A549 (cell line): Measurements from ENCODE around the gene SETX. TPM values are rescaled to one million over a fixed set of nuclear protein-coding genes. Genes with fewer than 3 reads are reported as not detected.

Experiments used
- ATAC-seq, 2 experiments: fragments of 200-7000 bp in 1 of 2; fragments of >200 bp in 1 of 2; cut with Nextera tagmentation in 1 of 2; cut with Tn5 transposase in 1 of 2; 3 replicates each; pipeline versions ENCODE4 v1.8.0 to v1.9.1; 2018 to 2020; ENCODE audit warnings: mild to moderate bottlenecking in 1 of 2, moderate library complexity in 1 of 2
- CTCF ChIA-PET: fragments of 300-600 bp; sonication (Branson Sonifier 250); formaldehyde crosslinking; extraction: SDS; loops from one replicate; lab custom pipeline; 2021; ENCODE audit warnings: antibody characterized with exemption, inconsistent platforms; lab: Yijun Ruan, JAX
- POLR2A ChIA-PET: fragments of 350-600 bp; formaldehyde crosslinking; extraction: SDS; loops from one replicate; lab custom pipeline; 2021; ENCODE audit warnings: antibody characterized with exemption, inconsistent platforms; lab: Yijun Ruan, JAX
- DNase-seq, 2 experiments: peaks; one replicate each; pipeline versions ENCODE4 v3.0.0 to v3.0.0-alpha.2; 2011 to 2016; ENCODE audit warnings: low read depth in 1 of 2, low spot score in 1 of 2
- FAIRE-seq: peaks from 2 replicates; lab custom pipeline; 2011; peaks lifted over from hg19 to GRCh38; lab: Jason Lieb, UNC
- H3K27ac ChIP-seq, 2 experiments: fragments of >200 bp; sonication (Bioruptor Twin); formaldehyde crosslinking; 3 replicates each; pipeline ENCODE4 v1.5.1; 2016 to 2017
- H3K4me1 ChIP-seq: fragments of >200 bp; sonication (Bioruptor Twin); formaldehyde crosslinking; 3 replicates; pipeline ENCODE4 v1.6.1; 2016
- H3K4me2 ChIP-seq: fragments of >200 bp; sonication (Bioruptor Twin); formaldehyde crosslinking; 3 replicates; pipeline ENCODE4 v1.6.1; 2016
- H3K4me3 ChIP-seq: fragments of >200 bp; sonication (Bioruptor Twin); formaldehyde crosslinking; 3 replicates; pipeline ENCODE4 v1.5.1; 2016
- H3K9me3 ChIP-seq: fragments of >200 bp; sonication (Bioruptor Twin); formaldehyde crosslinking; 3 replicates; pipeline ENCODE4 v1.6.1; 2016
- BHLHE40 ChIP-seq: IDR thresholded peaks from 2 replicates; pipeline ENCODE4 v1.6.1; 2012; ENCODE audit warnings: low read depth, low read length, inconsistent platforms
- CBX2 ChIP-seq: fragments of 200-600 bp; sonication (generic); IDR thresholded peaks from 2 replicates; pipeline ENCODE4 v1.6.1; 2016; ENCODE audit warnings: low read depth, mild to moderate bottlenecking, borderline replicate concordance
- CBX8 ChIP-seq: fragments of 200-600 bp; sonication (generic); IDR thresholded peaks from 2 replicates; pipeline ENCODE4 v1.6.1; 2016
- CEBPB ChIP-seq, 2 experiments: fragments of >200 bp in 1 of 2; sonication (Bioruptor Twin) in 1 of 2; formaldehyde crosslinking in 1 of 2; IDR thresholded peaks; 2 replicates each; pipeline ENCODE4 v1.6.1; 2012 to 2016
- CHD2 ChIP-seq: fragments of 150-350 bp; IDR thresholded peaks from 2 replicates; pipeline ENCODE4 v1.6.1; 2014; ENCODE audit warnings: low read length; ENCODE audit not compliant: partially characterized antibody
- CHD4 ChIP-seq: fragments of 200-600 bp; sonication (generic); IDR thresholded peaks from 2 replicates; pipeline ENCODE4 v1.6.1; 2016; ENCODE audit warnings: antibody characterized with exemption, mild to moderate bottlenecking, borderline replicate concordance
- EHF ChIP-seq: fragments of 250-450 bp; sonication (Bioruptor Pico); IDR thresholded peaks from 2 replicates; pipeline ENCODE4 v1.5.0; 2020; ENCODE audit warnings: mild to moderate bottlenecking
- EHMT2 ChIP-seq: fragments of 200-600 bp; sonication (generic); IDR thresholded peaks from 2 replicates; pipeline ENCODE4 v1.6.1; 2016; ENCODE audit warnings: antibody characterized with exemption, low read depth, mild to moderate bottlenecking, moderate library complexity
- ESRRA ChIP-seq: fragments of 150-350 bp; IDR thresholded peaks from 2 replicates; pipeline ENCODE4 v1.6.1; 2014; ENCODE audit warnings: mild to moderate bottlenecking, low read length, borderline replicate concordance
- FOSL2 ChIP-seq, 2 experiments: fragments of 450-650 bp in 1 of 2; fragments of >200 bp in 1 of 2; sonication (Bioruptor Twin) in 1 of 2; formaldehyde crosslinking; IDR thresholded peaks; 2 replicates each; pipeline versions ENCODE4 v1.5.0 to v1.6.1; 2016 to 2020; ENCODE audit warnings: mild to moderate bottlenecking in 1 of 2, moderate library complexity in 1 of 2
- FOXS1 ChIP-seq: fragments of 250-450 bp; sonication (Bioruptor Pico); IDR thresholded peaks from 2 replicates; pipeline ENCODE4 v1.5.0; 2020; ENCODE audit warnings: mild to moderate bottlenecking, moderate library complexity
- JUN ChIP-seq, 2 experiments: fragments of >200 bp; sonication (Bioruptor Twin); formaldehyde crosslinking; IDR thresholded peaks; 2 replicates in 1 of 2; 3 replicates in 1 of 2; pipeline ENCODE4 v1.6.1; 2016 to 2017
- JUNB ChIP-seq: fragments of >200 bp; sonication (Bioruptor Twin); formaldehyde crosslinking; IDR thresholded peaks from 2 replicates; pipeline ENCODE4 v1.6.1; 2016
- MAFK ChIP-seq: fragments of 450-650 bp; IDR thresholded peaks from 2 replicates; pipeline ENCODE4 v1.6.1; 2014; ENCODE audit not compliant: partially characterized antibody
- MAZ ChIP-seq: fragments of 150-350 bp; IDR thresholded peaks from 2 replicates; pipeline ENCODE4 v1.6.1; 2014; ENCODE audit warnings: antibody characterized with exemption, low read depth, low read length, borderline replicate concordance
- NFE2L2 ChIP-seq: fragments of 150-350 bp; conservative IDR thresholded peaks from 2 replicates; pipeline ENCODE4 v1.6.1; 2014; ENCODE audit warnings: low read length
- NPAS2 ChIP-seq: fragments of 250-450 bp; sonication (Bioruptor Pico); IDR thresholded peaks from 2 replicates; pipeline ENCODE4 v1.8.0; 2022; ENCODE audit warnings: mild to moderate bottlenecking, moderate library complexity, borderline replicate concordance
- POLR2A ChIP-seq: IDR thresholded peaks from 2 replicates; pipeline ENCODE4 v1.6.1; 2012; ENCODE audit warnings: mild to moderate bottlenecking, low read length
- POLR2AphosphoS2 ChIP-seq: conservative IDR thresholded peaks from 2 replicates; pipeline ENCODE4 v1.6.1; 2012; ENCODE audit warnings: low read length, improper control_type of control experiment, inconsistent platforms
- TFCP2L1 ChIP-seq: fragments of 250-450 bp; sonication (Bioruptor Pico); IDR thresholded peaks from 2 replicates; pipeline ENCODE4 v1.5.0; 2021; ENCODE audit warnings: mild to moderate bottlenecking
- ZC3H11A ChIP-seq: fragments of 450-650 bp; IDR thresholded peaks from 2 replicates; pipeline ENCODE4 v1.6.1; 2014; ENCODE audit warnings: antibody characterized with exemption, mild to moderate bottlenecking
- ZNF302 ChIP-seq: fragments of 250-450 bp; sonication (Bioruptor Pico); IDR thresholded peaks from 2 replicates; pipeline ENCODE4 v1.9.0; 2021; ENCODE audit warnings: inconsistent platforms, mild to moderate bottlenecking, moderate library complexity
- ZSCAN20 ChIP-seq: fragments of 250-450 bp; sonication (Bioruptor Pico); IDR thresholded peaks from 2 replicates; pipeline ENCODE4 v1.8.0; 2022; ENCODE audit warnings: mild to moderate bottlenecking, moderate library complexity
- WGBS: methylation state at CpG from one replicate; pipeline ENCODE4 v1.1.6; 2017; ENCODE audit errors: missing lambda C conversion rate; 5-methylcytosine and 5-hydroxymethylcytosine counted together
- polyA plus RNA-seq, 4 experiments: library from polyadenylated mRNA; depleted of rRNA in 3 of 4; stranded (reverse); fragments of >200 nt; fragmentation: RNase III in 1 of 4; extraction: RNeasy Plus Mini Kit Qiagen cat#74134 plus additional on column Dnase treatment in 1 of 4; gene quantifications; 2 replicates in 3 of 4; 3 replicates in 1 of 4; pipeline ENCODE4 v1.2.3, GENCODE V29; 2011 to 2017
- TF ChIP-seq, protein P1 (sequence below): IDR thresholded peaks from 2 replicates; pipeline ENCODE4 v1.6.1; 2012; ENCODE audit warnings: low read depth, borderline replicate concordance
- TF ChIP-seq, protein P2 (sequence below): fragments of 250-450 bp; sonication (Bioruptor Pico); IDR thresholded peaks from 2 replicates; pipeline ENCODE4 v1.5.0; 2021; ENCODE audit warnings: mild to moderate bottlenecking, moderate library complexity, borderline replicate concordance
- TF ChIP-seq, protein P3 (sequence below): fragments of >200 bp; sonication (Bioruptor Twin); formaldehyde crosslinking; IDR thresholded peaks from 3 replicates; pipeline ENCODE4 v1.6.1; 2016

The SETX gene
- polyA plus RNA-seq, 2 of the 4 experiments (the other 2 are of a cell fraction), result 14.7 to 34.3 TPM

DNA sequence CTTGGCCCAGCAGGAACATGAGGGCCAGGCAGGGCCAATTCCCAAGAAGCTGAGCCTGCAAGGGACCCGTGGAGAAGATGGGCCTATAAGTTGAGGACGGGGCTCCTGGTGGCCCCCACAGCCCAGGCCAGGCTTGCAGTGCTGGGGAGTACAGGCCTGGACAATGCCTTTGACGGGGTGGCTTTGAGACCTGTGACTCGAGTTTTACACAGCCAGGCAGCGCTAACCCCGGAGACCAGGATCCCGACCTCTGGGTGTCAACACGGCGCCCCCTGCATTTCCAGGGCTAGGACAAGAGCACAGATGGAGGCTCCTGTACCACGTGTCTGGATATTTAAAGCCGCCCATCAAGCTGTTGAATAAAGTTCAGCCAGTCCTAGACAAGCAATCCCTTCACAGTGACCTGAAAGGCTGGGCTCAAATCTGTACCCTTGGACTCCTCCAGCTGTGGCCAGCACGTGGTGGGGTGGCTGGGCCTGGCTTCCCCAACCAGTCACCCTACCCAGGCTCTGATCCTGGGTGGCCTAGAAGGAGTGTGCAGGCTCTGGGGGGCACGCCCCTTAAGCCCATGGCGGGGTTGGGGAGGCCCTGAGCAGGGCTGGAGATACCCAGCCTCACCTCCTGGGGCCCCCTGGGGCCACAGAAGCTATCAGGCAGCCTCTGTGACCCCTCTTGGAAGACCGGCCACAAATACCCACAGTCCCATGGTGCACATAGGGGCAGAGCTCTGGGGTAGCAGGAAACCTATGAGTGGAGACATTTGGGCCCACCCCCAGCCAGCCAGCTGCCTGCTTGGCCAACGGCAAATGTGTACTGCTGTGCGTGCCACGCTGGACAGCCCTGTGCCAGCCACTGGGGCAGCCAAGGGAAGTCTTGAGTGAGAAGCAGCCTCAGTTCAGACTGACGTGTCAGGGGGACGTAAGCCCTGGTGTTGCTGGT is 104.2 kb downstream of the SETX start:
- ChIA-PET CTCF (interaction anchor here (1.4 to 12.7 kb wide), 5 partner anchors 13 to 489 kb away, joined by 4 to 263 read pairs (median 62); no protein-coding TSS in a partner anchor), POLR2A (no interaction called here)
- peaks cover 16% of the 10 kb centered on the region; the same call in 2 of the 3 replicates for H3K9me3 ChIP-seq
- no peaks in the 10 kb centered on the region for H3K4me1 ChIP-seq
- no peak for DNase-seq
- no peak for FAIRE-seq
- no peak overlapping the region for H3K4me3 ChIP-seq
- H3K27ac ChIP-seq, result no peak overlapping the region
- no peak for TF ChIP-seq CHD2
- no peak for TF ChIP-seq TFCP2L1 (CRISPR knock-in tag)
- no peak for TF ChIP-seq JUN (IDR thresholded peaks at IDR 0.05)
- no peak for TF ChIP-seq MAFK
- TF ChIP-seq JUNB, result no peak
- TF ChIP-seq NFE2L2, result no peak
- TF ChIP-seq, protein P1, sequence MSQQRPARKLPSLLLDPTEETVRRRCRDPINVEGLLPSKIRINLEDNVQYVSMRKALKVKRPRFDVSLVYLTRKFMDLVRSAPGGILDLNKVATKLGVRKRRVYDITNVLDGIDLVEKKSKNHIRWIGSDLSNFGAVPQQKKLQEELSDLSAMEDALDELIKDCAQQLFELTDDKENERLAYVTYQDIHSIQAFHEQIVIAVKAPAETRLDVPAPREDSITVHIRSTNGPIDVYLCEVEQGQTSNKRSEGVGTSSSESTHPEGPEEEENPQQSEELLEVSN, result no peak
- H3K4me2 ChIP-seq, result no peak overlapping the region
- WGBS, result 80% methylated on average over 14 of the region's 20 CpGs
- ATAC-seq, result no peak

DNA sequence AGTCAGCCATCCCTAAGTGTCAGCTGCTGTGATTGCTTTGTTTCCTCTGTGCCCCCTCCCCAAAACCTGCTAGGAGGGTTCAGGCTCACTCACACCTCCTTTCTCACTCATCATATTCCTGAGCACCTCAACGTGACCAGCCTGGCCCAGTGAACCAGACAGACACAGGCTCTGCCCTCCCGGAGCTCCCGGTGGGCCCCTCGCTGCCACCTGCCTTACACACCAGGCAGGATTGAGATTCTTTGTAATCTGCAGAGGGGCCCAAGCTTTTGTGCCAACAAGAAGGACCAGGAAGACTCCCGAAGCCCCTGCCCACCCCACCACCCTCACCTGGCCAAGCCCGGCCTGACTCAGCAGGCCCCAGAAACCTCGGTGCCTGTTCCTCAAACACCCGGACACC is 105.1 kb downstream of the SETX start:
- POLR2A ChIA-PET, result no interaction called here
- Histone ChIP-seq H3K4me3 (no peak overlapping the region), H3K4me2 (no peak overlapping the region), H3K9me3 (peaks cover 16% of the 10 kb centered on the region; the same call in 2 of the 3 replicates), H3K4me1 (no peaks in the 10 kb centered on the region), H3K27ac (no peak overlapping the region)
- DNase-seq (no peak), FAIRE-seq (no peak), ATAC-seq (no peak)
- CTCF ChIA-PET, result interaction anchor here (1.4 to 12.7 kb wide), 5 partner anchors 9 to 488 kb away, joined by 4 to 263 read pairs (median 62); no protein-coding TSS in a partner anchor
- 79% methylated on average over 5 of the region's 8 CpGs for WGBS
- TF ChIP-seq CBX8 (no peak), POLR2A (no peak), ZSCAN20 (CRISPR knock-in tag) (no peak), ESRRA (no peak), NFE2L2 (no peak), NPAS2 (no peak), EHMT2 (no peak), POLR2AphosphoS2 (no peak), CEBPB (IDR thresholded peaks at IDR 0.05) (no peak), EHF (no peak), FOSL2 (IDR thresholded peaks at IDR 0.05) (no peak), FOSL2 (CRISPR knock-in tag; IDR thresholded peaks at IDR 0.05) (no peak), CHD4 (no peak)
- TF ChIP-seq, protein P2, sequence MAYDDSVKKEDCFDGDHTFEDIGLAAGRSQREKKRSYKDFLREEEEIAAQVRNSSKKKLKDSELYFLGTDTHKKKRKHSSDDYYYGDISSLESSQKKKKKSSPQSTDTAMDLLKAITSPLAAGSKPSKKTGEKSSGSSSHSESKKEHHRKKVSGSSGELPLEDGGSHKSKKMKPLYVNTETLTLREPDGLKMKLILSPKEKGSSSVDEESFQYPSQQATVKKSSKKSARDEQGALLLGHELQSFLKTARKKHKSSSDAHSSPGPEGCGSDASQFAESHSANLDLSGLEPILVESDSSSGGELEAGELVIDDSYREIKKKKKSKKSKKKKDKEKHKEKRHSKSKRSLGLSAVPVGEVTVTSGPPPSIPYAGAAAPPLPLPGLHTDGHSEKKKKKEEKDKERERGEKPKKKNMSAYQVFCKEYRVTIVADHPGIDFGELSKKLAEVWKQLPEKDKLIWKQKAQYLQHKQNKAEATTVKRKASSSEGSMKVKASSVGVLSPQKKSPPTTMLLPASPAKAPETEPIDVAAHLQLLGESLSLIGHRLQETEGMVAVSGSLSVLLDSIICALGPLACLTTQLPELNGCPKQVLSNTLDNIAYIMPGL (CRISPR knock-in tag), result no peak
- TF ChIP-seq, protein P1, result no peak

DNA sequence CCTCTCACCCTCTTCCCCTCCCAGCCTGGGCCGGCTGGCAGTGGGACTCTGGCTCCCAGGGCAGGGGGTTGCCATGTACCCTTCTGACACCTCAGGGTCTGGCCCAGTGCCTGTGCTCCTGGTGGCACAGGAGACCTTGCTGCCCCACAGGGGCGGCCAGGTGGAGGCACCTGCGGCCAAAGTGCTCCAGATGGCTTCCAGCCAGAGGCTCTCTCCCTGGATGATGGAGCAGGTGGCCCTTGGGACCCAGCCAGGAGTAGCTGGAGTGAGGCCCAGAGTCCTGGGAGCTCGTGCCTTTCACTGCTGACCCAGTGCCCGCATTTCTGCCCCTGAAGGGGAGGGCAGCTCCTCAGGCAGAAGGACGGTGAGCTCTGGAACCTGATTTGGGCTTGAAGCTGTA is 105.7 kb downstream of the SETX start:
- 85% methylated on average over 3 of the region's 6 CpGs for WGBS
- no peak for DNase-seq
- ChIA-PET CTCF (interaction anchor here (1.2 to 12.7 kb wide), 5 partner anchors 10 to 487 kb away, joined by 3 to 263 read pairs (median 62); no protein-coding TSS in a partner anchor), POLR2A (no interaction called here)
- no peak for FAIRE-seq
- ATAC-seq, result no peak
- Histone ChIP-seq H3K4me3 (no peak overlapping the region), H3K9me3 (peaks cover 16% of the 10 kb centered on the region; the same call in 2 of the 3 replicates), H3K4me2 (no peak overlapping the region), H3K27ac (no peak overlapping the region), H3K4me1 (no peaks in the 10 kb centered on the region)
- TF ChIP-seq ZNF302 (no peak), NPAS2 (no peak), CBX2 (no peak), BHLHE40 (no peak), FOXS1 (CRISPR knock-in tag) (no peak), MAZ (no peak), POLR2AphosphoS2 (no peak), ZC3H11A (no peak), EHF (no peak), NFE2L2 (no peak)
- TF ChIP-seq, protein P3, sequence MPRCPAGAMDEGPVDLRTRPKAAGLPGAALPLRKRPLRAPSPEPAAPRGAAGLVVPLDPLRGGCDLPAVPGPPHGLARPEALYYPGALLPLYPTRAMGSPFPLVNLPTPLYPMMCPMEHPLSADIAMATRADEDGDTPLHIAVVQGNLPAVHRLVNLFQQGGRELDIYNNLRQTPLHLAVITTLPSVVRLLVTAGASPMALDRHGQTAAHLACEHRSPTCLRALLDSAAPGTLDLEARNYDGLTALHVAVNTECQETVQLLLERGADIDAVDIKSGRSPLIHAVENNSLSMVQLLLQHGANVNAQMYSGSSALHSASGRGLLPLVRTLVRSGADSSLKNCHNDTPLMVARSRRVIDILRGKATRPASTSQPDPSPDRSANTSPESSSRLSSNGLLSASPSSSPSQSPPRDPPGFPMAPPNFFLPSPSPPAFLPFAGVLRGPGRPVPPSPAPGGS, result no peak
